GM13977 (cell line): ENCODE data around the gene PI4K2A.

ENCODE experiments used
- DNase-seq: peaks from one replicate; pipeline ENCODE4 v3.0.0; 2012; ENCODE audit warnings: low spot score
- in situ Hi-C: fragments of 300-500 bp; cut with MboI; formaldehyde crosslinking; loops from one replicate; pipeline ENCODE4 v1.12.0; 2022; ENCODE audit warnings: low sequenced_read_pairs, low pct_unique_long_range_greater_than_20kb, mixed read lengths, inconsistent platforms; ENCODE audit not compliant: unreplicated experiment
- TF ChIP-seq, protein P1 (sequence below): IDR thresholded peaks from 2 replicates; pipeline ENCODE4 v1.5.1; 2012; ENCODE audit warnings: mild to moderate bottlenecking, control low read depth; ENCODE audit not compliant: insufficient read depth; ENCODE audit errors: extremely low read depth, missing control alignments

PI4K2A gene

DNA sequence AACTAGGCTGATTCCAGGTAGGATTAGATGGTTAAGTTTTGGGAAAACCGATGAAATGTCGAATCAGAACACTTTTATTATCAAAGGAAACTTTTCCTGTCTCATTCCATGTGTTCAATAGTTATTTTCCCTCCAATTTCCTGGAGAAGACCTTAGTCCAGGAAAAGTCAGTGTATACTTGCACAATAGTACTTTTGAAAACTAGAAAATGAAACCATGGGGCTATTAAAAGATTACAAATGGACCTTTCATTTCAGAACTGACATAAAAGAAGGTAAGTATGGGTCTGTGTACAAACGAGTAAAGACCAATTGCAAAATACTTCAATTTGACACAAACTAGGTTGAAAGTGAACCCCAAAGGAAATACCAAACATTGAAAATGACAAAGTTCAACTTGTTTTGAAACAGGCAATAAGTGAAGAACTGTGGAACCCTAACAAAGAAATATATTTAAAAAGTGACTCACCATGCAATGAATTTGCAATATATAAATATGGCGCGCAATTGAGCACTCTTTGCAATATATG lies 44.5 kb downstream of the PI4K2A start:
- TF ChIP-seq, protein P1, sequence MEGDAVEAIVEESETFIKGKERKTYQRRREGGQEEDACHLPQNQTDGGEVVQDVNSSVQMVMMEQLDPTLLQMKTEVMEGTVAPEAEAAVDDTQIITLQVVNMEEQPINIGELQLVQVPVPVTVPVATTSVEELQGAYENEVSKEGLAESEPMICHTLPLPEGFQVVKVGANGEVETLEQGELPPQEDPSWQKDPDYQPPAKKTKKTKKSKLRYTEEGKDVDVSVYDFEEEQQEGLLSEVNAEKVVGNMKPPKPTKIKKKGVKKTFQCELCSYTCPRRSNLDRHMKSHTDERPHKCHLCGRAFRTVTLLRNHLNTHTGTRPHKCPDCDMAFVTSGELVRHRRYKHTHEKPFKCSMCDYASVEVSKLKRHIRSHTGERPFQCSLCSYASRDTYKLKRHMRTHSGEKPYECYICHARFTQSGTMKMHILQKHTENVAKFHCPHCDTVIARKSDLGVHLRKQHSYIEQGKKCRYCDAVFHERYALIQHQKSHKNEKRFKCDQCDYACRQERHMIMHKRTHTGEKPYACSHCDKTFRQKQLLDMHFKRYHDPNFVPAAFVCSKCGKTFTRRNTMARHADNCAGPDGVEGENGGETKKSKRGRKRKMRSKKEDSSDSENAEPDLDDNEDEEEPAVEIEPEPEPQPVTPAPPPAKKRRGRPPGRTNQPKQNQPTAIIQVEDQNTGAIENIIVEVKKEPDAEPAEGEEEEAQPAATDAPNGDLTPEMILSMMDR = no peak
- in situ Hi-C loops = no loop called here
- DNase-seq = no peak

DNA sequence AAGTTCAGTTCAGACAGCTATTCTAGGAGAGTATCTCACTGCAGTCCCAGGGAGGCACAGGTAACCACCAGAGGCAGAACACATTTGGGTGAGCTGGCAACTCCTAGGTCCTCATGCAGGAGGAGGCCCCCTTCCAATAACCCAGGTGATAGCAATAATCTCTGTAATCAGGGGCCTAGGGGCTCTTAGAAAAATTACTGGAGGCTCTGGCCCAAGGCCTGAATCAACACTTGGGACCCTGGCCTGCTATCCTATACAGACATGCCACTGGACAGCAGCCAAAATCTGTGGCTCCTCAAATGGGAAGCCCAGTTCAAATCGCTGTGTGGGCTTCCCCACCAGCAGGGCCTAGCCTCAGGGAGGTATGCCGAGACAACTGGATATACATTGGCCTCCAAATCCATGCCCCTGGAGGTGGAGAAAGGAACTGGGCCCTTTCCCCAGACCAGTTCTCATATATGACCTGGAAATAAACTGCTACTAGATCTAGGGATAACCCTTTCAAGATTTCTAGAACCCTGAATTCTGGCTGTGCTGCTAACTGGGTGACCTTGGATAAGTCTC lies 45.0 kb downstream of the PI4K2A start:
- no peak for DNase-seq
- in situ Hi-C loops = no loop called here
- TF ChIP-seq, protein P1 = no peak

DNA sequence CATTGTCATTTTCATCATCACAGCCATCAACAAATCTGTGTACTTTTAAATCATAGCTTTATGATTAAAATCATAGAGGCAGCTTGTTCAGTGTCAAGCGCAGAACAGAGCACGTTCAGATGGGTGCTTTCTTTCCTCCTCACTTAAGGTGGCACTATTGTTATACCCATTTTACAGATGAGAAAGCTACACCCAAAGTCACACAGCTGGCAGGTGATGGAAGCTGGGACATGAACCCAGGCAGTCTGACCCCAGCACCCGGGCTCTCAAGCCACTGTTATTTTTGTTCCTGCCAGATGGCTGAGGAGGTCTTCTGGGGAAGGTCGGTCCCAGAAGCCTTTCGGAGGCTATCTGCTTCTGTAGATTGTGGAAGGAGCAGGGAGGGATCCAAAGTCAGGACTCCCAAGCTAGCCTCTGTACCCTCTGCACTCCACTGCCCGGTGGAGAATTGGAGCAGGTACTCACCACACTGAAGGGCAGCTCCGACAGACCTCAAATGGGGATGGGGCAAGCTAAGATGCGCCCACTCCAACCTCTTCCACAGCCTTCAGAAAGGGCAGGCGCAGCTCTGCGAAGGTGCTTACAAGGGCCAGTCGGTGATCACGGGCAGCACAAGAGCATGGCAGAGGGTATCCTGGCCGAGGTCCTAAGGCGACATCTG lies 46.0 kb downstream of the PI4K2A start:
- in situ Hi-C loops = no loop called here
- no peak for DNase-seq
- TF ChIP-seq, protein P1 = peak; percentile 32

DNA sequence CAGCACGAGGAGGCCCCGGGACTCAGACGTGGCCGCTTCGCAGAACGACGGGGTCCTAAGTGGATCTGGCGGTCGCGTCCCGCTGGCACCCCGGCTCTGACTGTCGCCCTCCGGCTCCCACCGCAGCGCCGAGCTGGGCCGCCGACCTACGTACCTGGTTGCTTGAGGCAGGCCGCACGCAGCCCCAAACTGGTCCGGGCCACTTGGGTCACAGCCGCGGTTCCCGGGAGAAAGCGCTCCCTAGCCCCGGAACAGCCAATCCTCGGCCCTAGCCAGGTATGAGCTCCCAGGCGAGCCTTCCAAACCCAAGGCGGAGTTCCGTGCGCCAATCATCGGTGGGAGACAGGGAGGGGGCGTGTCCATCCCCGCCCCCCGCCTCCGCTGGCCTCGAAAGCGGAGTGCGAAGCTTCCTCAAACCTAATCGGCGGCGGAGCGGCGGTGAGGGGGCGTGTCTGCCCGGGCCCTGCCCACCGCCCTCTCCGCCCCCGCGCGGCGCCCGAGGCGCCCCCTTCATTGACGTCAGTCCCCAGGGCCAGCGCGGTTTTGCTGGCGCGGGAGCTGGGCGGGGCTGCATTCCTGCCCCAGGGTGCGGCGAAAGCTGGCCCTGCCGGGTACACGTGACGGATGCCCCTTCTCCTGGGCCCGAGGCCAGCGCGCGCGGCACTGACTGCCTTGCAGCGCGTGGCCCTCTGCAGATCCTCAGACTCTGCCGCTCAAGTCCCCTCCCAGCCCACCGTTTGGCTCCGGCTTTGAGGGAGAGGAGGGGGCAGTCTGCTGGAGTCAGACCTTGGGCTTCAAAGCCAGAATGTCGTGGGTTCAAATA lies 46.7 kb downstream of the PI4K2A start, which contains the start of gene AVPI1:
Gene AVPI1 (minus strand): TSS at position 280 of the 823 bp plus-strand sequence. CDS start 7,336 bp downstream, outside the sequence.
- DNase-seq = peak; percentile 97
- TF ChIP-seq, protein P1 = no peak
- in situ Hi-C loops = no loop called here

DNA sequence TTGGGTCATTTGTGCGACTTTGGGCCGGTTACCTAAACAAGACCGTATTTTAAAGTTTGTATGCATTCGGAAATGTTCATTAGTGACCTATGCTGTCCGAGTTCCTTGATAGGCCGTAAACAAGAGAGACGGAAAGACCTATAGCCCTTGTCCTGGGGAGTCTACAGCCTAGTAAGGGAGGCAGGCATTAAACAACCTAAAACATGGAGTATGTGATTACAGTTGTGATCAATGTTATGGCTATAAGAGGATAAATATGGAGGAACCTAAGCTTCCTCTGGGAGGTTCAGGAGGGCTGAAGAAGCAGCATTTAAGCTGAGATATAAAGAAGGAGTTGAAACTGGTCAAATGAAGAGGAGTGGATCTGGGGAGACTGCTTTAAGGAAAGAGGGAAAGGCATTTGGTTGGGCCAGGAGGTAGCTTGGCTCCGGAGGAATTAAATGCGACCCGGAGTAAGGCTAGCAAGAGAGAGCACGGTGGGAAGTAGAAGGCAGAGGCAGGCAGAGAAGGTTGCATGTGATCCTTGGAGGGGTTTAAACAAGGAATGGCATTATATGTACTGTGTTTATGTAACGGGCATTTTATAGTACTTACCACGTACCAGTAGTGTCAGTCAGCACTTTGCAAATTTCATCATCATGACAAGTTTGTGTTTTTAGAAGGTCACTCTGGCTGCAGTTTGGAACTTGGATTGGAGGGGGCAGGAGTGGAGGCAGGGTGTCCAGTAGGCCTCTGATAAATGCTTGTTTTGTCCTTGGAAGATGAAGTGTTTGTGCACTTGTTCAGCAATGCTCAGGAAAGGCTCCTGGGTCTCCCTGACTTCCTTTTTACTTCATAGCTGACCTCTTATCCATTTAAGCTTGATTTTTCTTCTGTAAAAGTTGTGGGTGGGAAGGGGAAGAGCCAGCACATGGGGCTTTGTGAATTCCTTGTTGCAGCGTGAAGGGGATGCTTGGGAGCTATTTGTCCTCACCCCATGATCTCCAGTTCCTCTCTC lies 47.6 kb downstream of the PI4K2A start:
- TF ChIP-seq, protein P1 = no peak
- no peak for DNase-seq
- in situ Hi-C loops = no loop called here
